ENCODE data around the gene OR52I2.
A peak's percentile ranks its signal among the peaks of the same experiment; 100 is the strongest.

OR52I2 gene

GRCh38 chr11:4605057-4605456, 23.5 kb downstream of the OR52I2 start:
- TF ChIP-seq CTCF (IDR thresholded peaks at IDR 0.05; ENCODE audit: borderline replicate concordance, extremely low read depth, low read length, poor library complexity, severe bottlenecking) (no peak), EZH2 (IDR thresholded peaks at IDR 0.05; ENCODE audit: borderline replicate concordance, low read depth, low read length, severe bottlenecking) (no peak)
- no peaks in the 10 kb centered on the region for H3K27me3 ChIP-seq (ENCODE audit: insufficient read depth, low read length, poor library complexity)
- H3K79me2 ChIP-seq (ENCODE audit: insufficient read depth, low read length) = peaks cover 13% of the 10 kb centered on the region
- DNase-seq = no peak
- no peaks in the 10 kb centered on the region for H3K9me3 ChIP-seq (ENCODE audit: insufficient read depth, low read length, severe bottlenecking)
- H4K20me1 ChIP-seq (ENCODE audit: insufficient read depth, low read length) = no peaks in the 10 kb centered on the region
- no peak overlapping the region for H3K4me2 ChIP-seq (ENCODE audit: insufficient read depth, low read length)
- H3K4me3 ChIP-seq (ENCODE audit: low read depth in 1 of 2, low read length in 2 of 2) = no peak overlapping the region
- H3K36me3 ChIP-seq (ENCODE audit: insufficient read depth, low read length) = peaks cover 53% of the 10 kb centered on the region
- no peak overlapping the region for H3K27ac ChIP-seq (ENCODE audit: low read length)
- H3K4me1 ChIP-seq (ENCODE audit: insufficient read depth, low read length) = peaks cover 24% of the 10 kb centered on the region
- no peak for ATAC-seq (ENCODE audit: insufficient read depth, low read depth)
- H3K9ac ChIP-seq (ENCODE audit: low read depth, low read length) = no peak overlapping the region
- H2AFZ ChIP-seq (ENCODE audit: low read depth, low read length) = no peak overlapping the region

GRCh38 chr11:4606231-4607015, 24.9 kb downstream of the OR52I2 start:
- H3K9ac ChIP-seq (ENCODE audit: low read depth, low read length) = peak overlapping the region; percentile 83
- ATAC-seq (ENCODE audit: insufficient read depth, low read depth) (no peak), DNase-seq (no peak)
- peak overlapping the region; percentile 80 for H3K4me2 ChIP-seq (ENCODE audit: insufficient read depth, low read length)
- peak overlapping the region in 1 of 2 experiments; percentile 70; a peak in 2 of 4 replicates for H3K4me3 ChIP-seq (ENCODE audit: low read depth in 1 of 2, low read length in 2 of 2)
- H3K27me3 ChIP-seq (ENCODE audit: insufficient read depth, low read length, poor library complexity) = no peaks in the 10 kb centered on the region
- H3K36me3 ChIP-seq (ENCODE audit: insufficient read depth, low read length) = peaks cover 40% of the 10 kb centered on the region
- peaks cover 29% of the 10 kb centered on the region for H3K4me1 ChIP-seq (ENCODE audit: insufficient read depth, low read length)
- no peaks in the 10 kb centered on the region for H4K20me1 ChIP-seq (ENCODE audit: insufficient read depth, low read length)
- H2AFZ ChIP-seq (ENCODE audit: low read depth, low read length) = no peak overlapping the region
- no peaks in the 10 kb centered on the region for H3K9me3 ChIP-seq (ENCODE audit: insufficient read depth, low read length, severe bottlenecking)
- no peak overlapping the region for H3K27ac ChIP-seq (ENCODE audit: low read length)
- TF ChIP-seq EZH2 (IDR thresholded peaks at IDR 0.05; ENCODE audit: borderline replicate concordance, low read depth, low read length, severe bottlenecking) (no peak), CTCF (IDR thresholded peaks at IDR 0.05; ENCODE audit: borderline replicate concordance, extremely low read depth, low read length, poor library complexity, severe bottlenecking) (no peak)
- peaks cover 13% of the 10 kb centered on the region for H3K79me2 ChIP-seq (ENCODE audit: insufficient read depth, low read length)

- H3K9me3 ChIP-seq (ENCODE audit: insufficient read depth, low read length, severe bottlenecking) = no peaks in the 10 kb centered on the region
- H3K4me1 ChIP-seq (ENCODE audit: insufficient read depth, low read length) = peaks cover 29% of the 10 kb centered on the region
- H3K79me2 ChIP-seq (ENCODE audit: insufficient read depth, low read length) = peaks cover 13% of the 10 kb centered on the region
- DNase-seq (no peak), ATAC-seq (ENCODE audit: insufficient read depth, low read depth) (no peak)
- TF ChIP-seq EZH2 (IDR thresholded peaks at IDR 0.05; ENCODE audit: borderline replicate concordance, low read depth, low read length, severe bottlenecking) = no peak
- no peak for TF ChIP-seq CTCF (IDR thresholded peaks at IDR 0.05; ENCODE audit: borderline replicate concordance, extremely low read depth, low read length, poor library complexity, severe bottlenecking)
- H4K20me1 ChIP-seq (ENCODE audit: insufficient read depth, low read length) = no peaks in the 10 kb centered on the region
- H2AFZ ChIP-seq (ENCODE audit: low read depth, low read length) = peak overlapping the region; percentile 82
- peaks cover 33% of the 10 kb centered on the region for H3K36me3 ChIP-seq (ENCODE audit: insufficient read depth, low read length)
- H3K4me2 ChIP-seq (ENCODE audit: insufficient read depth, low read length) = peak overlapping the region; percentile 80
- no peaks in the 10 kb centered on the region for H3K27me3 ChIP-seq (ENCODE audit: insufficient read depth, low read length, poor library complexity)
- H3K9ac ChIP-seq (ENCODE audit: low read depth, low read length) = peak overlapping the region; percentile 83
- H3K4me3 ChIP-seq (ENCODE audit: low read depth in 1 of 2, low read length in 2 of 2) = peak overlapping the region; percentile 51 to 70
- H3K27ac ChIP-seq (ENCODE audit: low read length) = peak overlapping the region; percentile 81
Observed at GRCh38 chr11:4607096-4607495, 25.6 kb downstream of the OR52I2 start.

Data from DND-41 (cell line).